Thoracic aorta (tissue), 2 donors: ENCODE data around the gene NOS2. TPM values are rescaled to one million over a fixed set of nuclear protein-coding genes. Genes with fewer than 3 reads are reported as not detected.
"Not testable (repeated sequence)": the region's sequence is repeated elsewhere in the genome, so short reads cannot be mapped to it uniquely, and the experiment has no call there.

Source experiments
- ATAC-seq: fragments of 150-250 bp; one replicate; pipeline ENCODE4 v1.8.0; 2017; ENCODE audit warnings: low read depth; ENCODE audit not compliant: insufficient number of reproducible peaks, low FRiP score
- DNase-seq: peaks from one replicate; pipeline ENCODE4 v3.0.0-alpha.2; 2020; ENCODE audit warnings: low spot score
- H3K27ac ChIP-seq, 2 donors: fragments of 200-600 bp; sonication (generic); 1 replicate in 1 of 2; 2 replicates in 1 of 2; pipeline ENCODE4 v1.5.1; 2016; ENCODE audit warnings: mild to moderate bottlenecking in 2 of 2, moderate library complexity in 2 of 2
- H3K27me3 ChIP-seq: fragments of 200-600 bp; sonication (generic); replicated peaks from 2 replicates; pipeline ENCODE4 v1.6.0; 2016; ENCODE audit warnings: mild to moderate bottlenecking; ENCODE audit not compliant: insufficient read depth
- H3K36me3 ChIP-seq: fragments of 200-600 bp; sonication (generic); one replicate; pipeline ENCODE4 v1.5.1; 2016
- H3K4me1 ChIP-seq, 2 donors: fragments of 200-600 bp; sonication (generic); 1 replicate in 1 of 2; 2 replicates in 1 of 2; pipeline versions ENCODE4 v1.5.1 to v1.6.0; 2016; ENCODE audit warnings: low read depth in 2 of 2, mild to moderate bottlenecking in 1 of 2; ENCODE audit not compliant: control insufficient read depth in 1 of 2
- H3K4me3 ChIP-seq: fragments of 200-600 bp; sonication (generic); 2 replicates; pipeline ENCODE4 v1.5.1; 2016; ENCODE audit warnings: mild to moderate bottlenecking
- H3K9me3 ChIP-seq: fragments of 200-600 bp; sonication (generic); 2 replicates; pipeline ENCODE4 v1.5.1; 2016
- total RNA-seq, 2 donors: library from RNA; depleted of rRNA; stranded (reverse); fragments of >200 nt; gene quantifications; one replicate each; pipeline versions ENCODE4 v1.1.0 to v1.2.3, GENCODE V29; 2016
- TF ChIP-seq, protein P1 (sequence below): fragments of 200-600 bp; sonication (generic); IDR thresholded peaks from one replicate; pipeline ENCODE4 v1.5.1; 2019; ENCODE audit warnings: antibody characterized with exemption

The NOS2 gene
- total RNA-seq, 2 donors from 2014 or later = not detected

DNA sequence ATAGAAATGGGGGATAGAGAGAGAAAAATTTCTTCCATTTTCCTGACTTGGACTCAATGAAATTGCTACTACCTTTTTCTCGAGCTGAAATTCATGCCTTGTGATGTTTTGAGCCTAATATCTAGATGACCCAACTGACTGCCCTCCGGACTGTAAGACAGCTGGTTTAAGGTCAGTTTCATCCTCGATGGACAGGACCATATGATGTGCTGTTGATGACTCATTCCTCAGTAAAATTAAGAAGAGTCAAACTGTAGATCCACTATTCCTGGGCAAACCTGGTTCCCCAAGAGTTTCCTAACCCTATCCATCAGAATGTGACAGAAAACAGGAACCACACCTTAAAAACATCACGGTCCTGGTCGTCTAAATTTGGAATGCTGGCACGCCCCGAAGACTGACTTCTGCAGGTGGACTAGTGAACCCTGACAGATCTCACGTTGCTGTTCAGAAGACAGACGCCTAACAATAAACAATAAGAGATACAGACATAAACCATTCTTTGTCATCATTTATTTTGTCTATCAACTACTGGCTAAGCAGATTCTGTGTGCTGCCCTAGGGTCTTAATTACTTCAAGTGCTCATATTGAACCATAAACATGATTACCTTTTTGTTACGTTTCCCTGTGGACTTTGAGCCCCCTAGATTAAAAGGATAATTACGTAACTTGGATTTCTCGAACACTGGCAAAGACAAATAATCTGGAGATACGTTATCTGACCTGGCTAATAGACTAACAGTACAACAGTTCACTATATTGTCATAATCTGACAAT, 45.1 kb upstream of the NOS2 start:
- Histone ChIP-seq H3K4me1 (no peaks in the 10 kb centered on the region), H3K27ac (no peak overlapping the region), H3K27me3 (no peaks in the 10 kb centered on the region), H3K36me3 (no peaks in the 10 kb centered on the region), H3K4me3 (no peak overlapping the region), H3K9me3 (no peaks in the 10 kb centered on the region)
- ATAC-seq = no peak
- no peak for DNase-seq
- TF ChIP-seq, protein P1, sequence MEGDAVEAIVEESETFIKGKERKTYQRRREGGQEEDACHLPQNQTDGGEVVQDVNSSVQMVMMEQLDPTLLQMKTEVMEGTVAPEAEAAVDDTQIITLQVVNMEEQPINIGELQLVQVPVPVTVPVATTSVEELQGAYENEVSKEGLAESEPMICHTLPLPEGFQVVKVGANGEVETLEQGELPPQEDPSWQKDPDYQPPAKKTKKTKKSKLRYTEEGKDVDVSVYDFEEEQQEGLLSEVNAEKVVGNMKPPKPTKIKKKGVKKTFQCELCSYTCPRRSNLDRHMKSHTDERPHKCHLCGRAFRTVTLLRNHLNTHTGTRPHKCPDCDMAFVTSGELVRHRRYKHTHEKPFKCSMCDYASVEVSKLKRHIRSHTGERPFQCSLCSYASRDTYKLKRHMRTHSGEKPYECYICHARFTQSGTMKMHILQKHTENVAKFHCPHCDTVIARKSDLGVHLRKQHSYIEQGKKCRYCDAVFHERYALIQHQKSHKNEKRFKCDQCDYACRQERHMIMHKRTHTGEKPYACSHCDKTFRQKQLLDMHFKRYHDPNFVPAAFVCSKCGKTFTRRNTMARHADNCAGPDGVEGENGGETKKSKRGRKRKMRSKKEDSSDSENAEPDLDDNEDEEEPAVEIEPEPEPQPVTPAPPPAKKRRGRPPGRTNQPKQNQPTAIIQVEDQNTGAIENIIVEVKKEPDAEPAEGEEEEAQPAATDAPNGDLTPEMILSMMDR = no peak

DNA sequence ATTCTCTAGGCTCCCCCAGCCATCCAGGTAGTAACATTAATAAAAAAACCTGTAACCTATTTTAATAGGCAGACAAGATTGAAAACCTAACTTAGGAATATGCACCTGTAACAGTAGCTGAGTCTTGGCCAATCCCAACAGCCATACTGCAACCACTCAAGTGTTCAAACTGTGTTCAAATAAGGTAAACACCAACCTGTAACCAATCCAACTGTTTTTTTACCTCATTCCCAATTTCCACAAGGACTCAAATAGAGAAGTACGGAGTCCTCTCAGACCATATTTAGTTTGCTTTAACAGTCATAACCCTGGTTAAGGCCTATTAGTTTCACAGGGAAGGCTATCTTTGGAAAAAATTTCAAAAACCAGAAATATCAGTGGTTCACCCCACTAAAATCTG, 40.4 kb upstream of the NOS2 start:
- no peak for ATAC-seq
- TF ChIP-seq, protein P1 = no peak
- Histone ChIP-seq H3K27ac (no peak overlapping the region), H3K36me3 (no peaks in the 10 kb centered on the region), H3K27me3 (no peaks in the 10 kb centered on the region), H3K4me1 (no peaks in the 10 kb centered on the region), H3K4me3 (no peak overlapping the region), H3K9me3 (no peaks in the 10 kb centered on the region)
- DNase-seq = no peak

DNA sequence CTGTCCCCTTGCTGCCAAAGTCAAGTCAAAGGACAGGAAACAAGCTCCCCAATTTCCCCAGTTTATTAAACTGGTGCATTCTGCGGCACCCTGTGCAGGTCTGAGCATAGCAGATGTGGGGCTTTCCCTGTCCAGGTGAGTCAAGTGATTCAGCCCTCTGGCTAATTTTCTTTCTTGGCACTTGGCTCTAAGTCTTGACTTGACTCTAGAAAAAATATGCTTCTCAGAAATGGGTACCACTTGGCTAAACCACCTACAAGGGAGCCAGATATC, 40.0 kb upstream of the NOS2 start:
- H3K27me3 ChIP-seq, H3K4me1 ChIP-seq, H3K4me3 ChIP-seq, ATAC-seq, H3K36me3 ChIP-seq, H3K9me3 ChIP-seq, H3K27ac ChIP-seq, DNase-seq: not testable (repeated sequence)

DNA sequence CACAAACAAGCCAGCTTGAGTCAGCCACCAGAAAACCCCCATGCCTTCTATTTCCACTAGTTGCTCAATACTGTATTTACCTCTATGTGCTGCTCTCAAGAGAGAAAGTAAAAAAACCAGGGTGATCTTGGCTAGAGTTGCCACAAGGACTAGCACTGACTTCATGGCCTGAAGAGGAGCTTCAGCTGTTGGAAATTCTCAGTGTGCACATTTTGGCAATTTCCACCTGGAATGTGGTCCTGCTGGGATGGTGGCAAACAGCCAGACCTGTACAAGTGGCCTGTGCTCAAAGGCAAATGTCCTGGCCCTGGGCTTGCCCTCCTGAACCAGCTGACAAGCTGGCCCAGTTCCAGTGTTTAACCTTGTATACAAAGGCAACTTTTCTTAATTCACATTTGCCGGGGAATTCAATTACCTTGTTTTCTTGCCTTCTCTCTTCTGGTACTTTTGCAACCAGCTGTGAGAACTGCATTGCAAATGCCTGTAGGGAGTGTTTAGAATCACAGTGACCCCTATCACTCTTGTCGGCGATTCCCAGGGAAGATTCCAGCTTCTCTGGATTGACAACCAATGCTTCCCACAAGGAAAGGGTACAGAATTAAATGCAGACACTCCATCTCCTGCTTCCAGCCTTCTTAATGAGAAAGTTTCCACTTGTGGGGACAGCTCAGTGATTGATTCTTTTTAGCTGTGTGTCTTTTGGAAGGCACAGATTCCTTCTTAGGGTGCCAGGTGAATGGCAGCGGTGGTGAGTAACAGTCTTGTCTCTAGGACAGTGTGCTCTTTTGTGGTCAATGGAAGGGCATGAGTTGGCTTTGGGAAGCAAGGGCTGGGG, 39.5 kb upstream of the NOS2 start:
- not testable (repeated sequence) for H3K9me3 ChIP-seq, H3K4me3 ChIP-seq, H3K36me3 ChIP-seq, DNase-seq, H3K27me3 ChIP-seq, H3K4me1 ChIP-seq, H3K27ac ChIP-seq, ATAC-seq

DNA sequence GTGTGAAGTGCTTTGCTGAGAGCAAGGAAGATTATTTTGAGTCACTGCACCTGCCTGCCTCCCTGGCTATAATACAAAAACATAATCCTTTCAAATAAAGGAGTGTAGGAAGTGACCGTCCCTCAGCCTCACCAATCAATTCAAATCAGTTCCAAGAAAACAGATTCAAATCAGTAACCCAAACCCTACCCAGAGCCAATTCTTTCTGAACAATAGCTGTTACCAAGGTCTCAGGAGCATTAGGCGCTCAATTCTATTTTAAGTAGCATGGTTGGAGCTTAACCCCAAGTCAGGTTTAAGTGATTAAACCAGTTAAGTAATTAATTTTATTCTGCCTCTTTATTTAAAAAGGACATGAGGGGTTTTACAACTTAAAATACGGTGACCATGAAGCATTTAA, 38.3 kb upstream of the NOS2 start:
- not testable (repeated sequence) for H3K4me3 ChIP-seq, ATAC-seq, H3K27me3 ChIP-seq, H3K4me1 ChIP-seq, H3K27ac ChIP-seq, H3K36me3 ChIP-seq, H3K9me3 ChIP-seq, DNase-seq

DNA sequence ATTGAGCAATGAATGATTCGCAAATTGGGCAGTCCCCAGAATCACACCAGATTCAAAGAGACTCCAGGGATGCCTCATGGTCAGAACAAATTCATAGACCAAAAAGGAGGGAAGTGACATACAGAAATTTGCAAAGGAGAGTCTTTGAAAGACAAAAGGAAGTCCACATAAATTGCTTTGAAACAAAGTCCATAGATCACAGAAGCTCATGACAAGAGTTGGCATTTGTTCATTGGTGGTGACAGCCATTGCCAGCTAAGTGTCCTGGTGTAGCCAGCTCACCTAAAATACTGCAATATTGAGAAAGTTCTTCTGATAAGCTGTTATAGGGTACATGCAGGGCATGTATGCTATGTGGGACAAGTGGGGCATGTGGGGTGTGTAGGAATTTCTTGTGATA, 37.4 kb upstream of the NOS2 start:
- not testable (repeated sequence) for H3K36me3 ChIP-seq, ATAC-seq, H3K27me3 ChIP-seq, DNase-seq, H3K27ac ChIP-seq, H3K9me3 ChIP-seq, H3K4me3 ChIP-seq, H3K4me1 ChIP-seq

DNA sequence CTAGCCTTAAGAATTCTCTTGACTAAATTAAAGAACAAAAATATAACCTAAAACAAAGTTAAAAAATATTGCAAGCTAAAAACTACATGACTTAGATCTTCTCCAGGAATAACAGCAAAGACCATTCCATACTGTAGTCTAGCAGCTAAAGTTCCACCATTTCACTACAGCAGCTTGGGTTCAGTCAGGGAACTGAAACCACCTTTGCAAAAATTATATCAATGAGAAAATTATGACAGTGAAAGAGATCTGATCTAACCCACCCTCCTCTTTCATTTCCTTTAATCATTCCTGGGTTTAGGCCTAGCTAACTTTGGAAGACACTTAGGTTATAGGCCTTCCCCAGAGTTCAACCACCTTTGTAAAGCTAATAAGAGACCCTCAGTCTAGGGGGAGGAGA, 36.3 kb upstream of the NOS2 start:
- Histone ChIP-seq H3K4me1 (no peaks in the 10 kb centered on the region), H3K9me3 (no peaks in the 10 kb centered on the region)
- no peak for ATAC-seq

More for the DNA sequence above, 36.3 kb upstream of the NOS2 start:
- Histone ChIP-seq H3K27me3 (no peaks in the 10 kb centered on the region), H3K36me3 (no peaks in the 10 kb centered on the region), H3K27ac (no peak overlapping the region), H3K4me3 (no peak overlapping the region)
- TF ChIP-seq, protein P1 = no peak
- DNase-seq = no peak
